H1 (cell line): ENCODE data around the gene KCTD15. TPM values are rescaled to one million over a fixed set of nuclear protein-coding genes. Genes with fewer than 3 reads are reported as not detected.
A peak's percentile ranks its signal among the peaks of the same experiment; 100 is the strongest.

Experiments used
- CTCF ChIA-PET: fragments of 300-600 bp; sonication (Branson Sonifier 250); formaldehyde crosslinking; loops from one replicate; lab custom pipeline; 2021; ENCODE audit not compliant: partially characterized antibody; lab: Charles Lee
- POLR2A ChIA-PET: fragments of 300-600 bp; sonication (Branson Sonifier 250); formaldehyde crosslinking; loops from one replicate; lab custom pipeline; 2021; ENCODE audit warnings: inconsistent platforms; ENCODE audit not compliant: partially characterized antibody; lab: Charles Lee
- DNase-seq, 2 experiments: peaks; one replicate each; pipeline versions ENCODE4 v3.0.0 to v3.0.0-alpha.2; 2010 to 2022; ENCODE audit warnings: low spot score in 2 of 2, low read depth in 1 of 2, mixed read lengths in 1 of 2
- FAIRE-seq: peaks from 2 replicates; lab custom pipeline; 2011; peaks lifted over from hg19 to GRCh38; lab: Jason Lieb, UNC
- H2AFZ ChIP-seq: 2 replicates; pipeline ENCODE4 v1.8.1; 2012; ENCODE audit warnings: low read length, inconsistent platforms
- H2AK5ac ChIP-seq: 2 replicates; pipeline ENCODE4 v1.6.1; 2013; ENCODE audit warnings: low read depth, low read length
- H2BK120ac ChIP-seq: replicated peaks from 2 replicates; pipeline ENCODE3; 2013; ENCODE audit warnings: low read depth, low read length, inconsistent platforms
- H2BK12ac ChIP-seq: 2 replicates; pipeline ENCODE4 v1.6.1; 2013; ENCODE audit warnings: low read depth, low read length
- H2BK15ac ChIP-seq: 2 replicates; pipeline ENCODE4 v1.6.1; 2013; ENCODE audit warnings: low read length
- H2BK20ac ChIP-seq: 2 replicates; pipeline ENCODE4 v1.6.1; 2013; ENCODE audit warnings: low read length
- H2BK5ac ChIP-seq: 2 replicates; pipeline ENCODE4 v1.6.1; 2013; ENCODE audit warnings: low read depth, low read length
- H3K14ac ChIP-seq: 2 replicates; pipeline ENCODE4 v1.6.1; 2013; ENCODE audit warnings: inconsistent platforms; ENCODE audit not compliant: insufficient read length
- H3K18ac ChIP-seq: 2 replicates; pipeline ENCODE4 v1.6.1; 2013; ENCODE audit warnings: low read length; ENCODE audit errors: extremely low read depth
- H3K23ac ChIP-seq: 2 replicates; pipeline ENCODE4 v1.6.1; 2013; ENCODE audit warnings: inconsistent platforms; ENCODE audit not compliant: insufficient read length
- H3K23me2 ChIP-seq: 2 replicates; pipeline ENCODE4 v1.6.1; 2013; ENCODE audit warnings: low read depth, low read length
- H3K27ac ChIP-seq: 2 replicates; pipeline ENCODE4 v1.6.1; 2011; ENCODE audit warnings: low read depth, low read length, inconsistent platforms
- H3K27me3 ChIP-seq, 4 experiments: replicated peaks in 1 of 4; 1 replicate in 1 of 4; 2 replicates in 3 of 4; pipeline versions ENCODE4 v1.6.1 to v1.8.1; 2011 to 2013; ENCODE audit warnings: low read length in 3 of 4, mild to moderate bottlenecking in 3 of 4, inconsistent platforms in 2 of 4, mixed read lengths in 2 of 4, moderate library complexity in 1 of 4; ENCODE audit not compliant: control insufficient read depth in 3 of 4, insufficient read depth in 3 of 4; ENCODE audit errors: extremely low read depth in 1 of 4
- H3K36me3 ChIP-seq, 4 experiments: 2 replicates each; pipeline versions ENCODE4 v1.6.1 to v1.8.1; 2011 to 2013; ENCODE audit warnings: mild to moderate bottlenecking in 4 of 4, low read length in 3 of 4, moderate library complexity in 2 of 4, control low read depth in 1 of 4, inconsistent platforms in 1 of 4; ENCODE audit not compliant: insufficient read depth in 4 of 4, control insufficient read depth in 2 of 4
- H3K4ac ChIP-seq: replicated peaks from 2 replicates; pipeline ENCODE3; 2013; ENCODE audit warnings: low read length, low read depth, mixed read lengths, inconsistent platforms; ENCODE audit not compliant: insufficient read length
- H3K4me1 ChIP-seq, 4 experiments: replicated peaks in 1 of 4; 1 replicate in 1 of 4; 2 replicates in 3 of 4; pipeline versions ENCODE4 v1.6.1 to v1.8.1; 2011 to 2013; ENCODE audit warnings: low read length in 3 of 4, inconsistent platforms in 2 of 4, mixed read lengths in 1 of 4; ENCODE audit not compliant: insufficient read depth in 4 of 4, control insufficient read depth in 3 of 4
- H3K4me2 ChIP-seq, 2 experiments: 2 replicates each; pipeline versions ENCODE4 v1.6.1 to v1.8.1; 2011 to 2013; ENCODE audit warnings: low read depth in 2 of 2, low read length in 2 of 2, control low read depth in 1 of 2, inconsistent platforms in 1 of 2, mild to moderate bottlenecking in 1 of 2; ENCODE audit not compliant: insufficient read depth in 1 of 2
- H3K4me3 ChIP-seq, 4 experiments: fragments of 200-600, 300-600 bp in 1 of 4; sonication (generic), shearing (Covaris generic), sonication (Bioruptor Twin) in 1 of 4; 2 replicates each; pipeline versions ENCODE4 v1.5.1 to v1.8.1; 2011 to 2016; ENCODE audit warnings: low read length in 4 of 4, low read depth in 3 of 4, control low read depth in 2 of 4, inconsistent platforms in 2 of 4, mild to moderate bottlenecking in 2 of 4, mixed read lengths in 1 of 4, moderate library complexity in 1 of 4; ENCODE audit not compliant: insufficient read depth in 2 of 4; ENCODE audit errors: extremely low read depth in 1 of 4
- H3K56ac ChIP-seq: replicated peaks from 2 replicates; pipeline ENCODE3; 2013; ENCODE audit warnings: low read depth, mild to moderate bottlenecking, mixed read lengths, low read length, inconsistent platforms; ENCODE audit not compliant: insufficient read length
- H3K79me1 ChIP-seq: 2 replicates; pipeline ENCODE4 v1.6.1; 2013; ENCODE audit warnings: low read depth, low read length, control low read depth
- H3K79me2 ChIP-seq, 2 experiments: 2 replicates each; pipeline versions ENCODE4 v1.6.1 to v1.8.1; 2012 to 2013; ENCODE audit warnings: low read length in 2 of 2, mild to moderate bottlenecking in 2 of 2, inconsistent platforms in 1 of 2; ENCODE audit not compliant: insufficient read depth in 2 of 2, control insufficient read depth in 1 of 2
- H3K9ac ChIP-seq, 4 experiments: replicated peaks in 1 of 4; 1 replicate in 1 of 4; 2 replicates in 3 of 4; pipeline versions ENCODE4 v1.6.1 to v1.8.1; 2011 to 2013; ENCODE audit warnings: low read depth in 3 of 4, low read length in 3 of 4, control low read depth in 2 of 4, mild to moderate bottlenecking in 2 of 4, moderate library complexity in 2 of 4, inconsistent platforms in 1 of 4; ENCODE audit errors: extremely low read depth in 1 of 4
- H3K9me3 ChIP-seq, 2 experiments: 2 replicates each; pipeline versions ENCODE4 v1.6.1 to v1.8.1; 2012 to 2013; ENCODE audit warnings: mild to moderate bottlenecking in 2 of 2, moderate library complexity in 2 of 2, control low read depth in 1 of 2, inconsistent platforms in 1 of 2, low read depth in 1 of 2, low read length in 1 of 2, mixed read lengths in 1 of 2; ENCODE audit not compliant: insufficient read depth in 2 of 2
- H4K20me1 ChIP-seq, 2 experiments: replicated peaks in 1 of 2; 2 replicates each; pipeline versions ENCODE3 to v1.8.1; 2011 to 2013; ENCODE audit warnings: inconsistent platforms in 2 of 2, low read length in 2 of 2, mild to moderate bottlenecking in 1 of 2; ENCODE audit not compliant: insufficient read depth in 2 of 2, control insufficient read depth in 1 of 2
- H4K5ac ChIP-seq: 2 replicates; pipeline ENCODE4 v1.6.1; 2013; ENCODE audit warnings: low read length, low read depth, mixed read lengths, inconsistent platforms; ENCODE audit not compliant: insufficient read length
- H4K8ac ChIP-seq: 2 replicates; pipeline ENCODE4 v1.8.0; 2013; ENCODE audit warnings: mild to moderate bottlenecking, moderate library complexity, low read length, inconsistent platforms; ENCODE audit not compliant: insufficient read depth; ENCODE audit errors: extremely low read depth
- H4K91ac ChIP-seq: replicated peaks from 2 replicates; pipeline ENCODE3; 2013; ENCODE audit warnings: low read length, mixed read lengths, inconsistent platforms; ENCODE audit not compliant: insufficient read length
- HDAC6 ChIP-seq: IDR thresholded peaks from one replicate; pipeline ENCODE4 v1.7.1; 2012; ENCODE audit warnings: low read depth, mild to moderate bottlenecking, inconsistent platforms, low read length, moderate library complexity
- JUND ChIP-seq: IDR thresholded peaks from 2 replicates; pipeline ENCODE4 v1.6.1; 2011; ENCODE audit warnings: mild to moderate bottlenecking, improper control_type of control experiment, low read length
- MAFK ChIP-seq: IDR thresholded peaks from 2 replicates; pipeline ENCODE4 v1.6.1; 2012; ENCODE audit warnings: low read depth, mild to moderate bottlenecking, improper control_type of control experiment, low read length
- RXRA ChIP-seq: IDR thresholded peaks from 2 replicates; pipeline ENCODE4 v1.6.1; 2011; ENCODE audit warnings: low read depth, mild to moderate bottlenecking, low read length, moderate library complexity; ENCODE audit not compliant: insufficient read depth
- TEAD4 ChIP-seq: IDR thresholded peaks from 2 replicates; pipeline ENCODE4 v1.6.1; 2012; ENCODE audit warnings: low read depth, low read length, inconsistent platforms, mixed read lengths
- ZNF274 ChIP-seq: IDR thresholded peaks from 2 replicates; pipeline ENCODE4 v1.7.0; 2012; ENCODE audit warnings: low read length, borderline replicate concordance; ENCODE audit errors: extremely low read depth
- WGBS, 2 experiments: shearing (Covaris generic) in 1 of 2; methylation state at CpG; one replicate each; pipeline versions ENCODE4 v1.1.6 to v1.1.7; 2013 to 2015; ENCODE audit warnings: low lambda C conversion rate in 2 of 2, mixed read lengths in 2 of 2, inconsistent platforms in 1 of 2, low coverage in 1 of 2, missing lambda C conversion rate in 1 of 2; ENCODE audit not compliant: insufficient replicate concordance in 2 of 2, insufficient coverage in 1 of 2, insufficient read length in 1 of 2; ENCODE audit errors: extremely low coverage in 1 of 2, missing lambda C conversion rate in 1 of 2; 5-methylcytosine and 5-hydroxymethylcytosine counted together
- polyA plus RNA-seq, 7 experiments: library from polyadenylated mRNA; depleted of rRNA in 3 of 7; stranded (reverse) in 5 of 7; unstranded in 2 of 7; fragments of >200 nt in 5 of 7; fragments of 200-250 nt in 2 of 7; gene quantifications; 1 replicate in 5 of 7; 2 replicates in 1 of 7; 4 replicates in 1 of 7; pipeline versions ENCODE4 v1.2.1 to v1.2.3, GENCODE V29; 2011 to 2013; ENCODE audit warnings: missing spikeins in 2 of 7, mixed read lengths in 2 of 7
- total RNA-seq: library from RNA; stranded (reverse); fragmentation: NEBNext Ultra II Directional; extraction: Animal tissue kit (Norgen Biotek cat#: 25700); gene quantifications from 2 replicates; pipeline ENCODE4 v1.2.1, GENCODE V29; 2021
- TF ChIP-seq, protein P1 (sequence below): IDR thresholded peaks from 2 replicates; pipeline ENCODE4 v1.6.1; 2012; ENCODE audit warnings: low read length, inconsistent platforms

The KCTD15 gene
- total and polyA plus RNA-seq, 2 of the 8 experiments (the other 6 are each of a cell fraction or from before 2014, with no cell fraction given), result 25.1 to 27.0 TPM

DNA sequence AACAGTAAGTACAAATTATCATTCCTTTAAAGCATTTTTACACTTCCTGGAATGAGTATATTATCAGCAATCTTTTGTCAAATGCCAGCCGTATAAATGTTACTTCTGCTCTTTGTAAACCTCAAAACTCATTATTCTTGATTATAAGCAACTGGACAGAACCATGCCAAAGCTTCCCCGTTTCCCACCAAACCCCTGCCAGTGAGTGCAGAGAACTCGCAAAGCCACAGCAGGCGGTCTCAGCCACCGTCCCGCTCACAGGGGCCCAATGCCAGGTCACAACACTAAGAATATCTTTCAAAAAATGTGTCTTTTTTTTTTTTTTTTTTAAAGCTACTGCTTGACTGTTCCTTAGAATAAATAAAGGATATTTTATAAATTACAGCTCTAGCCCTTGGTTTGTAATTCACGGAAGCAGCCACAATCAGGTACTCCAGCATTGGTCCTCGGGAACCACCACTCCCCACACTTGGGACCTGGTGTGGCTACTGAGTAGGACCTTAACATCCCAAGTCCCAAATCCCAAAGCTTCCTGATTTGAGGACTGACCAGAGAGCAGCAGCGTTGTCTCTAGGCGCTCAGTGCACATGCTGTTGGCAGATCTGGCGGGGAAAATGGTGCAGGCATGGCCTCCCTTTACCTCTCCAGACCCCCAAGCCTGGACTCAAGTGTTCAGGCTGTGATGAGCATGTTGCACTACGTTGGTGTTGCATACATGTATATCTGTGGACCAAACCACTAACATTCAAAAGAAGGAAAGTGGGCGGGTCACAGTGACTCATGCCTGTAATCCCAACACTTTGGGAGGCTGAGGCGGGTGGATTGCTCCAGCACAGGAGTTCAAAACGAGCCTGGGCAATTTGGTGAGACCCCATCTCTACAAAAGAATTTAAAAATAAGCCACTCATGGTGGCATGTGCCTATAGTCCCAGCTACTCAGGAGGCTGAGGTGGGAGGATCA, 19.0 kb downstream of the KCTD15 start:
- Histone ChIP-seq H3K56ac (no peak overlapping the region), H4K20me1 (peaks cover 1 to 4% of the 10 kb centered on the region in 2 experiments), H3K23ac (no peak overlapping the region), H3K4me3 (no peak overlapping the region; a peak in 1 of 8 replicates), H3K4ac (no peak overlapping the region), H3K27me3 (peaks cover 0 to 5% (median 2%) of the 10 kb centered on the region in 4 experiments; a peak in 3 of 7 replicates), H3K9ac (no peak overlapping the region), H3K14ac (no peak overlapping the region), H3K4me1 (peaks cover 0 to 7% (median 4%) of the 10 kb centered on the region in 4 experiments; a peak in 6 of 7 replicates), H3K23me2 (peaks cover 9% of the 10 kb centered on the region; the same call in 1 of the 2 replicates), H3K27ac (no peak overlapping the region), H3K4me2 (no peak overlapping the region), H2BK120ac (no peak overlapping the region), H4K91ac (no peak overlapping the region), H2BK15ac (0 out of 2 replicates have a peak overlapping the region, but pooled peaks have one; percentile 29), H3K9me3 (no peaks in the 10 kb centered on the region), H3K79me1 (no peaks in the 10 kb centered on the region; the same call in 1 of the 2 replicates), H3K36me3 (peaks cover 2 to 14% (median 5%) of the 10 kb centered on the region in 4 experiments; a peak in 5 of 8 replicates), H2BK20ac (no peak overlapping the region), H2AK5ac (no peak overlapping the region), H4K8ac (no peak overlapping the region), H3K79me2 (no peaks in the 10 kb centered on the region), H3K18ac (no peak overlapping the region; the same call in 1 of the 2 replicates), H4K5ac (no peak overlapping the region), H2BK12ac (no peak overlapping the region), H2AFZ (no peak overlapping the region), H2BK5ac (no peak overlapping the region)
- TF ChIP-seq RXRA (no peak), MAFK (no peak), HDAC6 (no peak), TEAD4 (no peak), JUND (no peak), ZNF274 (no peak)
- TF ChIP-seq, protein P1, sequence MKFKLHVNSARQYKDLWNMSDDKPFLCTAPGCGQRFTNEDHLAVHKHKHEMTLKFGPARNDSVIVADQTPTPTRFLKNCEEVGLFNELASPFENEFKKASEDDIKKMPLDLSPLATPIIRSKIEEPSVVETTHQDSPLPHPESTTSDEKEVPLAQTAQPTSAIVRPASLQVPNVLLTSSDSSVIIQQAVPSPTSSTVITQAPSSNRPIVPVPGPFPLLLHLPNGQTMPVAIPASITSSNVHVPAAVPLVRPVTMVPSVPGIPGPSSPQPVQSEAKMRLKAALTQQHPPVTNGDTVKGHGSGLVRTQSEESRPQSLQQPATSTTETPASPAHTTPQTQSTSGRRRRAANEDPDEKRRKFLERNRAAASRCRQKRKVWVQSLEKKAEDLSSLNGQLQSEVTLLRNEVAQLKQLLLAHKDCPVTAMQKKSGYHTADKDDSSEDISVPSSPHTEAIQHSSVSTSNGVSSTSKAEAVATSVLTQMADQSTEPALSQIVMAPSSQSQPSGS, result no peak
- no peak for DNase-seq
- ChIA-PET CTCF (interaction anchor here (0.7 to 1.5 kb wide), 2 partner anchors 38 to 89 kb away, joined by 3 to 4 read pairs; no protein-coding TSS in a partner anchor), POLR2A (interaction anchor here (0.6 to 1.7 kb wide), 3 partner anchors 14 to 116 kb away, joined by 3 read pairs; no protein-coding TSS in a partner anchor)
- 85% methylated on average over 15 of the region's 15 CpGs; no CpG with 5 or more reads in 1 of the 2 experiments for WGBS, 2 experiments
- FAIRE-seq, result no peak
